Measurements from ENCODE around the gene BCL2L12. TPM values are rescaled to one million over a fixed set of nuclear protein-coding genes. Genes with fewer than 3 reads are reported as not detected.

Gene BCL2L12
- total and polyA plus RNA-seq, 2 of the 13 experiments (the other 11 are each of a cell fraction or from before 2014, with no cell fraction given) = 26.8 to 40.8 TPM

- TF ChIP-seq ZBTB26 (CRISPR knock-in tag; IDR thresholded peaks at IDR 0.05; ENCODE audit: borderline replicate concordance) (0 out of 2 replicates have a peak, but pooled peaks have one; percentile 31), GRHL1 (CRISPR knock-in tag; conservative IDR thresholded peaks at IDR 0.05) (no peak), NR3C1 (CRISPR knock-in tag; IDR thresholded peaks at IDR 0.05) (no peak), SIN3A (IDR thresholded peaks at IDR 0.05; ENCODE audit: borderline replicate concordance, low read depth, low read length) (no peak), DMTF1 (CRISPR knock-in tag; IDR thresholded peaks at IDR 0.05) (no peak), ZNF790 (CRISPR knock-in tag; IDR thresholded peaks at IDR 0.05; ENCODE audit: borderline replicate concordance) (no peak), RAD21 (CRISPR knock-in tag; IDR thresholded peaks at IDR 0.05) (peak; percentile 79), ZNF414 (CRISPR knock-in tag; IDR thresholded peaks at IDR 0.05) (no peak), E2F2 (CRISPR knock-in tag; IDR thresholded peaks at IDR 0.05; ENCODE audit: borderline replicate concordance) (no peak), ZBTB49 (CRISPR knock-in tag; IDR thresholded peaks at IDR 0.05; ENCODE audit: borderline replicate concordance) (no peak), NFIC (IDR thresholded peaks at IDR 0.05; ENCODE audit: low read length) (no peak), EHMT2 (IDR thresholded peaks at IDR 0.05; ENCODE audit: borderline replicate concordance, low read depth, low read length) (no peak), NPAS2 (CRISPR knock-in tag; IDR thresholded peaks at IDR 0.05; ENCODE audit: borderline replicate concordance) (no peak), SP4 (CRISPR knock-in tag; IDR thresholded peaks at IDR 0.05) (no peak), ZNF800 (CRISPR knock-in tag; IDR thresholded peaks at IDR 0.05) (no peak)
Observed at GRCh38 chr19:49680421-49681351, 15.0 kb downstream of the BCL2L12 start (continued).

All from HepG2 (cell line).